ENCODE results near the gene DKKL1.

DNA sequence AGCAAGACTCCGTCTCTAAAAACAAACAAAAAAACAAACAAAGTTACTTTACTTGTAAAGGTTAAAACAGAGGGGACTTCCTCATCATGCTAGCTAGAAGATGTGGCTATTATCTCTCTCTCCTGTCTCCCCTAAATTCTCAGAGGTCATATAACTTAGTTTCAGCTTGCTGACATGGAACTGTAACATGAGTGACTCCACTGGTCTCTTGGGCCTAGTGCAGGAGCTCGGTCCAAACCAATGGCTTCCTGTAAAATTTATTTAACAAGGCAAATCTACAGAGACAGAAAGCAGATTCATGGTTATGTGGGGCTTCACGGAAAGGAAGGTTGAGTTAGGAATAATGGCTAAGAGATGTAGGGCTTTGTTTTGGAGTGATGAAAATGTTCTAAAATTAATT is 14.8 kb downstream of the DKKL1 start:
- TF ChIP-seq CTCF (IDR thresholded peaks at IDR 0.05), result no peak
- TF ChIP-seq POLR2A (IDR thresholded peaks at IDR 0.05), result no peak
